ENCODE data around the gene TSPAN9. TPM values are rescaled to one million over a fixed set of nuclear protein-coding genes. Genes with fewer than 3 reads are reported as not detected.

Gene TSPAN9
- polyA plus RNA-seq, 2 of the 4 experiments (the other 2 are of a cell fraction), result 12.4 to 16.1 TPM

- CTCF ChIA-PET, result interaction anchor here (0.6 to 13.0 kb wide), 15 partner anchors 14 to 162 kb away, joined by 3 to 353 read pairs (median 34); no protein-coding TSS in a partner anchor
- ATAC-seq, result peak; percentile 42 to 56; a peak in 4 of 6 replicates
- H3K4me2 ChIP-seq, result no peak overlapping the region
- POLR2A ChIA-PET, result no interaction called here
- DNase-seq (ENCODE audit: low read depth in 1 of 2, low spot score in 1 of 2), result peak in 1 of 2 experiments; percentile 15
- peak overlapping the region; percentile 20 to 60; a peak in 5 of 6 replicates for H3K27ac ChIP-seq
- H3K4me1 ChIP-seq, result peaks cover 11% of the 10 kb centered on the region; the same call in 1 of the 3 replicates
- 56% methylated on average over 7 of the region's 8 CpGs for WGBS (ENCODE audit: missing lambda C conversion rate)
- FAIRE-seq, result no peak
- H3K4me3 ChIP-seq, result no peak overlapping the region
- no peak for TF ChIP-seq JUN (IDR thresholded peaks at IDR 0.05)
- H3K9me3 ChIP-seq, result no peaks in the 10 kb centered on the region
These were observed 60.1 kb downstream of the TSPAN9 start for GRCh38 chr12:3137268-3137781.

- no peak overlapping the region for H3K4me2 ChIP-seq
- 82% methylated on average over 13 of the region's 17 CpGs for WGBS (ENCODE audit: missing lambda C conversion rate)
- ATAC-seq, result no peak
These were observed 60.8 kb downstream of the TSPAN9 start for GRCh38 chr12:3137814-3138445.

GRCh38 chr12:3138941-3139511 lies 61.8 kb downstream of the TSPAN9 start:
- CTCF ChIA-PET, result interaction anchor here (1.5 to 13.0 kb wide), 8 partner anchors 13 to 161 kb away, joined by 3 to 353 read pairs (median 26); no protein-coding TSS in a partner anchor
- POLR2A ChIA-PET, result no interaction called here
- Histone ChIP-seq H3K9me3 (0 out of 3 replicates have a peak, but pooled peaks cover 5% of the 10 kb centered on the region), H3K27ac (no peak overlapping the region), H3K4me1 (peaks cover 7% of the 10 kb centered on the region; the same call in 1 of the 3 replicates), H3K4me2 (no peak overlapping the region), H3K4me3 (no peak overlapping the region)
- TF ChIP-seq HOXA7 (CRISPR knock-in tag; IDR thresholded peaks at IDR 0.05), result no peak
- TF ChIP-seq TFCP2L1 (CRISPR knock-in tag; IDR thresholded peaks at IDR 0.05), result no peak
- TF ChIP-seq FOSB (CRISPR knock-in tag; IDR thresholded peaks at IDR 0.05), result no peak
- TF ChIP-seq KDM5A (IDR thresholded peaks at IDR 0.05), result no peak
- TF ChIP-seq ELK1 (IDR thresholded peaks at IDR 0.05; ENCODE audit: low read depth, low read length), result no peak
- TF ChIP-seq FOSL2 (IDR thresholded peaks at IDR 0.05), result no peak
- TF ChIP-seq FOSL2 (CRISPR knock-in tag; IDR thresholded peaks at IDR 0.05), result no peak
- no peak for TF ChIP-seq REST (IDR thresholded peaks at IDR 0.05)
- no peak for TF ChIP-seq GATA3 (IDR thresholded peaks at IDR 0.05; ENCODE audit: borderline replicate concordance)
- TF ChIP-seq KDM1A (IDR thresholded peaks at IDR 0.05; ENCODE audit: low read depth), result no peak
- TF ChIP-seq FOXS1 (CRISPR knock-in tag; IDR thresholded peaks at IDR 0.05), result no peak
- no peak for FAIRE-seq
- 89% methylated on average over 11 of the region's 11 CpGs for WGBS (ENCODE audit: missing lambda C conversion rate)
- no peak for DNase-seq (ENCODE audit: low read depth in 1 of 2, low spot score in 1 of 2)
- ATAC-seq, result no peak

More at GRCh38 chr12:3137814-3138445, 60.8 kb downstream of the TSPAN9 start:
- CTCF ChIA-PET, result interaction anchor here (0.6 to 13.0 kb wide), 10 partner anchors 14 to 139 kb away, joined by 3 to 353 read pairs (median 49); no protein-coding TSS in a partner anchor
- DNase-seq (ENCODE audit: low read depth in 1 of 2, low spot score in 1 of 2) (no peak), FAIRE-seq (no peak)
- H3K27ac ChIP-seq, result peak overlapping the region; percentile 20 to 60; a peak in 4 of 6 replicates
- no peak for TF ChIP-seq HOXA7 (CRISPR knock-in tag; IDR thresholded peaks at IDR 0.05)
- TF ChIP-seq NPAS2 (CRISPR knock-in tag; IDR thresholded peaks at IDR 0.05; ENCODE audit: borderline replicate concordance), result no peak
- H3K4me1 ChIP-seq, result peaks cover 10% of the 10 kb centered on the region; the same call in 1 of the 3 replicates
- H3K9me3 ChIP-seq, result no peaks in the 10 kb centered on the region
- H3K4me3 ChIP-seq, result no peak overlapping the region
- POLR2A ChIA-PET, result no interaction called here
